Pancreas (tissue), 10 donors: Measurements from ENCODE around the gene ABCG1. TPM values are rescaled to one million over a fixed set of nuclear protein-coding genes. Genes with fewer than 3 reads are reported as not detected.
A peak's percentile ranks its signal among the peaks of the same experiment; 100 is the strongest.

Source experiments
- ATAC-seq, 4 donors: fragments of 200-7000 bp; cut with Tn5 transposase; one replicate each; pipeline versions ENCODE4 v1.8.0 to v1.9.1; 2020; ENCODE audit warnings: mild to moderate bottlenecking in 4 of 4, moderate library complexity in 4 of 4
- DNase-seq, 6 donors: peaks; one replicate each; pipeline ENCODE4 v3.0.0-alpha.2; 2020
- FAIRE-seq: peaks from 2 replicates; lab custom pipeline; 2012; peaks lifted over from hg19 to GRCh38; lab: Jason Lieb, UNC
- H3K27ac ChIP-seq, 4 donors: fragments of 200-600 bp; sonication (generic); 1 replicate in 3 of 4; 2 replicates in 1 of 4; pipeline versions ENCODE4 v1.5.0 to v1.8.0; 2020
- H3K27me3 ChIP-seq, 4 donors: fragments of 200-600 bp; one replicate each; pipeline ENCODE4 v1.8.0; 2021
- H3K36me3 ChIP-seq, 3 donors: fragments of 200-600 bp; sonication (generic) in 1 of 3; one replicate each; pipeline versions ENCODE4 v1.5.0 to v1.8.0; 2020 to 2021
- H3K4me1 ChIP-seq, 3 donors: fragments of 200-600 bp; one replicate each; pipeline ENCODE4 v1.8.0; 2021
- H3K4me3 ChIP-seq, 4 donors: fragments of 200-600 bp; sonication (generic) in 2 of 4; one replicate each; pipeline versions ENCODE4 v1.5.0 to v1.8.0; 2020 to 2021
- H3K9me3 ChIP-seq, 4 donors: fragments of 200-600 bp; one replicate each; pipeline ENCODE4 v1.8.0; 2021
- WGBS, 2 donors: extraction: QIAGEN DNeasy Blood & Tissue Kit; methylation state at CpG; one replicate each; pipeline ENCODE4 v1.1.7; 2013; 5-methylcytosine and 5-hydroxymethylcytosine counted together
- intact Hi-C, 3 donors: fragments of 100-400 bp; cut with DNase I; formaldehyde crosslinking; loops; one replicate each; pipeline versions ENCODE4 v1.11.1 to v1.14.2; 2022
- polyA plus RNA-seq, 2 donors: library from polyadenylated mRNA; stranded (reverse); fragments of 200-250 nt; gene quantifications; one replicate each; pipeline ENCODE4 v1.2.3, GENCODE V29; 2013
- total RNA-seq, 6 donors: library from RNA; stranded (reverse); fragmentation: NEBNext Ultra II Directional in 4 of 6; extraction: Animal tissue kit (Norgen Biotek cat#: 25700) in 4 of 6; gene quantifications; one replicate each; pipeline versions ENCODE4 v1.2.1 to v1.2.4, GENCODE V29; 2021 to 2023
- TF ChIP-seq, protein P1 (sequence below), 4 donors: fragments of 200-600 bp; sonication (generic) in 3 of 4; IDR thresholded peaks; one replicate each; pipeline versions ENCODE4 v1.5.0 to v1.8.0; 2021; ENCODE audit warnings: antibody characterized with exemption in 4 of 4
- donor health status: healthy with polysubstance abuse.
- donor health status: DM: no; HTN: no; CAD: no; lungs with moderate emphysema.
- donor health status: DM: no; HTN: no; CAD: no.
- donor health status: control.
- donor health status: control.
- donor health status: Bipolar disorder and iron deficiency.
- donor health status: DM: yes; HTN: yes; CAD: no.
- donor health status: DM: no; HTN: no; CAD: no.
- donor health status: DM: no; HTN: no; CAD: no.
- donor health status: DM: yes; HTN: yes; CAD: no.

The ABCG1 gene
- total and polyA plus RNA-seq, 8 donors, result 1.6 to 10.3 (median 4.2) TPM

DNA sequence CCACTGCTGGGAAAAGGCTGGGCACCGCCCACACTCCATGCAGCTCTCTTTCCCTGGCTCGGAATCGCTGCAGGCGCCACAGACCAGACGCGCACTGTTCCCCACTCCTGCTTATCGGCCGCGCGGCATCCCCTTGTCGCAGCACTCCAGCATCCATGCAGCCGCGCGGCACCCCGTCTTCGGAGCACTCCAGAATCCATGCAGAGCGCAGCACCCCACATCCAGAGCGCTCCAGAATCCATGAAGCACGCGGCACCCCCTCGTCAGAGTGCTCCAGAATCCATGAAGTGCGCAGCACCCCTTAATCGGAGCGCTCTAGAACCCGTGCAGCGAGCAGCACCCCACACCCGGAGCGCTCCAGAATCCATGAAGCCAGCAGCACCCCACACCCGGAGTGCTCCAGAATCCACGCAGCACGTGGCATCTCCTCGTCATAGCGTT is 86.8 kb downstream of the ABCG1 start:
- DNase-seq (no peak), ATAC-seq (no peak), FAIRE-seq (no peak)
- no peak overlapping the region for H3K27ac ChIP-seq
- no peaks in the 10 kb centered on the region for H3K9me3 ChIP-seq
- H3K4me1 ChIP-seq, result peaks cover 0 to 7% (median 0%) of the 10 kb centered on the region in 3 donors
- H3K4me3 ChIP-seq, result no peak overlapping the region
- intact Hi-C loops, result no loop called here
- TF ChIP-seq, protein P1, sequence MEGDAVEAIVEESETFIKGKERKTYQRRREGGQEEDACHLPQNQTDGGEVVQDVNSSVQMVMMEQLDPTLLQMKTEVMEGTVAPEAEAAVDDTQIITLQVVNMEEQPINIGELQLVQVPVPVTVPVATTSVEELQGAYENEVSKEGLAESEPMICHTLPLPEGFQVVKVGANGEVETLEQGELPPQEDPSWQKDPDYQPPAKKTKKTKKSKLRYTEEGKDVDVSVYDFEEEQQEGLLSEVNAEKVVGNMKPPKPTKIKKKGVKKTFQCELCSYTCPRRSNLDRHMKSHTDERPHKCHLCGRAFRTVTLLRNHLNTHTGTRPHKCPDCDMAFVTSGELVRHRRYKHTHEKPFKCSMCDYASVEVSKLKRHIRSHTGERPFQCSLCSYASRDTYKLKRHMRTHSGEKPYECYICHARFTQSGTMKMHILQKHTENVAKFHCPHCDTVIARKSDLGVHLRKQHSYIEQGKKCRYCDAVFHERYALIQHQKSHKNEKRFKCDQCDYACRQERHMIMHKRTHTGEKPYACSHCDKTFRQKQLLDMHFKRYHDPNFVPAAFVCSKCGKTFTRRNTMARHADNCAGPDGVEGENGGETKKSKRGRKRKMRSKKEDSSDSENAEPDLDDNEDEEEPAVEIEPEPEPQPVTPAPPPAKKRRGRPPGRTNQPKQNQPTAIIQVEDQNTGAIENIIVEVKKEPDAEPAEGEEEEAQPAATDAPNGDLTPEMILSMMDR (IDR thresholded peaks at IDR 0.05), result no peak
- WGBS, 2 donors, result 92 to 96% methylated on average over 33 of the region's 33 CpGs
- H3K27me3 ChIP-seq, result no peaks in the 10 kb centered on the region
- no peaks in the 10 kb centered on the region for H3K36me3 ChIP-seq

DNA sequence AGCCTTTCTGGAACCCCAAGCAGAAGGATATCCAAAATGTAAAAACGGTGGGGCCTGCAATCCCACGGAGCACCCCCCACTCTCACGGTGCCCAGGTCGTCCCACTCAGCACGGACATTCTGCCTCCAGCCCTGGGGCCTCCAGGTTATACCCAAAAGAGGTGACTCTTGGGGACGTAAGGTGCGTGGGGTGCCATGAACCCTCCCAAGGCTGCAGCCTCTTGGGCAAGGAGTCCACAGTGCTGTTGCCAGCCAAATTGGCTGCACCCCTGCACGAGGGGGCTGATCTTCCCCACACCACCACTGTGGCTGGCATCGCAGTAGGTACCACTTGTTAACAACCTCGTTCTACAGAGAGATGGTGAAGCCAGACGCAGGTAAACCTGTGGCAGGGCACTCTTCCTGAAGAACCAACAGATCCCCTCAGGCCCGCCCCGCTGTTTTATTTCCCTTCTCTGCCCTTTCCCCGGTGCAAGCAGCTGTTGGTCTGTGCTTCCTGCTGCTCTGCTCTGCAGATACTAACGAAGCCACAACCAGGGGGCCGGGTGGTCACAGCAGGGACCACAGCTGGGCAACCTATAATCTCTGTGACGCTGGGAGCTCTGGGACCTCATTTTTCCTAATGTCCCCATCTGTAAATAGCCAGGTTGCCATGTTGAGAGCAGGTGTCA is 87.6 kb downstream of the ABCG1 start:
- H3K36me3 ChIP-seq, result no peaks in the 10 kb centered on the region
- intact Hi-C loops, result no loop called here
- DNase-seq, result no peak
- no peaks in the 10 kb centered on the region for H3K9me3 ChIP-seq
- H3K4me3 ChIP-seq, result no peak overlapping the region
- no peak for ATAC-seq
- WGBS, 2 donors, result 82 to 86% methylated on average over 17 of the region's 17 CpGs
- no peaks in the 10 kb centered on the region for H3K27me3 ChIP-seq
- H3K27ac ChIP-seq, result no peak overlapping the region
- H3K4me1 ChIP-seq, result peaks cover 0 to 7% (median 0%) of the 10 kb centered on the region in 3 donors
- TF ChIP-seq, protein P1 (IDR thresholded peaks at IDR 0.05), result no peak
- no peak for FAIRE-seq

DNA sequence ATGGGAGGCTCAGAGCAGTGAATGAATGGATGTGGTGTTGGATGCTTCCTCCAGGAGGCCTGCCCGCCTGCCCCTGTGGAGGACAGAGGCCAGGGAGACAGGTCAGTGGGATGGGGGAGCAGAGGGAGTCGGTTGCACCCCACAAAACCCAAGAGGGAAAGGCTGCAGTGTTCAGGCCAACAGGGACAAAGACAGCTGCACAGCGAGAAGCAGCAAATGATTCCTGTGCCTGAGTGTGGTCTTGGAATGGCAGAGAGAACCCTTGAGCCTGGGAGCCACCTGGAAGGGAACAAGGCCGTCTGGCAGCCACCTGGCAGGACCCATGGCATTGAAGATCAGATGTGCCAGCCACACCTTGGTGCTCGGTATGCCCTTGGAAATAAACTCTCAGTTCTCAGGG is 88.2 kb downstream of the ABCG1 start:
- no peak for FAIRE-seq
- Histone ChIP-seq H3K4me3 (no peak overlapping the region), H3K27ac (no peak overlapping the region), H3K4me1 (peaks cover 0 to 7% (median 4%) of the 10 kb centered on the region in 3 donors), H3K9me3 (no peaks in the 10 kb centered on the region), H3K27me3 (no peaks in the 10 kb centered on the region), H3K36me3 (no peaks in the 10 kb centered on the region)
- DNase-seq, result no peak
- TF ChIP-seq, protein P1 (IDR thresholded peaks at IDR 0.05), result no peak
- peak in 1 of 4 donors; percentile 69 for ATAC-seq
- intact Hi-C loops, result no loop called here
- 59 to 60% methylated on average over 5 of the region's 5 CpGs for WGBS, 2 donors

DNA sequence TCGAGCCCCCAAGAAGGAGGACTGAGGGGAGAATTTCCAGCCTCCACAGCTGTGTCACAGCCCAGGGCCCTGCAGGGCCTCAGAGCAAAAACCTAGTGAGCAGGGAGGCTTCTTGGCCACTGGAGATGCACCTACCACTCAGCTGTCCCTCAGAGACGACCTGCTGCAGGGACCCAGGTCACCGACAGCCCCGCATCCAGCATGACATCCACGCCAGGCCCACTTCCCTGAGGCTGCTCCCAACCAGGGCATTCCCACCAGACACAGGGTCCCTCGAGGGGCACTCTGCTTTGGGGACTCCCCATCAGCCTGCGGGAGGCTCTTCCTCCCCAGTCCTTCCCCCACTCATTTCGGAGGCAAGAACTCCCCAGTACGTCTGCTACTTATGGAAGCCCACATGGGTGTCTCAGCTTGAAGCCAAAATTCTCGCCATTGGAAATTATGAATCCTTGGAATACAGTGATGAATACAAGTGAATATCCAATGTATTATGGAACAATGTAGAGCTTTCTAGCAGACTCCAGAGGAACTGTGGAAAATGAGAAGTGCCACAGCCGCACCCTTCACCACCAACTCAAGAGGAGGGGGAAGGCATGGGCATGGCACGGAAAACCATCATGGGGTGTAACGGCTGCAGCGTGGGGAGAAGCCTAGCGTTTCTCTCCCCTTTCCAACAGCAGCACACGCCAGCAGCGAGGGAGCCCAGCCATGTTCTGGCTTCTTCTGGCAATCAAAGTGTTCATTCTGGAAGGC is 89.4 kb downstream of the ABCG1 start:
- Histone ChIP-seq H3K4me1 (peaks cover 0 to 10% (median 8%) of the 10 kb centered on the region in 3 donors), H3K4me3 (no peak overlapping the region), H3K27me3 (no peaks in the 10 kb centered on the region), H3K9me3 (no peaks in the 10 kb centered on the region), H3K27ac (no peak overlapping the region), H3K36me3 (no peaks in the 10 kb centered on the region)
- WGBS, 2 donors, result 83 to 91% methylated on average over 17 of the region's 17 CpGs
- FAIRE-seq (no peak), DNase-seq (no peak), ATAC-seq (no peak)
- TF ChIP-seq, protein P1 (IDR thresholded peaks at IDR 0.05), result no peak
- intact Hi-C loops, result no loop called here
